ENCODE results near the gene KEAP1.

Gene KEAP1

GRCh38 chr19:10453852-10454251 lies 49.3 kb downstream of the KEAP1 start:
- H3K27ac ChIP-seq, result no peak overlapping the region
- no peak for DNase-seq (ENCODE audit: low read depth, low spot score)

- no peak overlapping the region for H3K27ac ChIP-seq
- no peak for DNase-seq (ENCODE audit: low read depth, low spot score)
Measured at GRCh38 chr19:10452726-10453618, 50.2 kb downstream of the KEAP1 start.

- H3K27ac ChIP-seq, result no peak overlapping the region
- DNase-seq (ENCODE audit: low read depth, low spot score), result no peak
Measured at GRCh38 chr19:10450853-10451609, 52.1 kb downstream of the KEAP1 start.

- no peak for DNase-seq (ENCODE audit: low read depth, low spot score)
- H3K27ac ChIP-seq, result no peak overlapping the region
Measured at GRCh38 chr19:10450191-10450852, 52.8 kb downstream of the KEAP1 start.

- no peak for DNase-seq (ENCODE audit: low read depth, low spot score)
- H3K27ac ChIP-seq, result no peak overlapping the region
Measured at GRCh38 chr19:10449037-10449436, 54.1 kb downstream of the KEAP1 start.

- H3K27ac ChIP-seq, result no peak overlapping the region
Measured at GRCh38 chr19:10442698-10443097, 60.5 kb downstream of the KEAP1 start.

GRCh38 chr19:10439588-10439987 lies 63.6 kb downstream of the KEAP1 start:
- H3K27ac ChIP-seq, result no peak overlapping the region
- DNase-seq (ENCODE audit: low read depth, low spot score), result no peak

More at GRCh38 chr19:10442698-10443097, 60.5 kb downstream of the KEAP1 start:
- DNase-seq (ENCODE audit: low read depth, low spot score), result no peak
